Globus pallidus (tissue), 1 donor: ENCODE measurements around the gene CYTL1.

ENCODE experiments used
- DNase-seq: peaks from one replicate; pipeline ENCODE4 v3.0.0-alpha.2; 2015; ENCODE audit warnings: low spot score

Gene CYTL1

GRCh38 chr4:4968161-4968725 is 51.0 kb downstream of the CYTL1 start:
- DNase-seq = no peak
